PC-3 (cell line): ENCODE results near the gene UNC13C. TPM values are rescaled to one million over a fixed set of nuclear protein-coding genes. Genes with fewer than 3 reads are reported as not detected.
"Not testable (repeated sequence)": the region's sequence is repeated elsewhere in the genome, so short reads cannot be mapped to it uniquely, and the experiment has no call there.

Experiments
- ATAC-seq: fragments of 200-7000 bp; cut with Tn5 transposase; 2 replicates; pipeline ENCODE4 v1.9.1; 2020; ENCODE audit warnings: mild to moderate bottlenecking, moderate library complexity
- BruUV-seq: library from RNA; stranded (reverse); fragments of 400-500 nt; replicated peaks from 2 replicates; lab custom pipeline; 2021; lab: Mats Ljungman, UMichigan
- CTCF ChIA-PET: fragments of 300-600 bp; sonication (Branson Sonifier 250); formaldehyde crosslinking; loops from one replicate; lab custom pipeline; 2022; ENCODE audit warnings: antibody characterized with exemption; lab: Charles Lee
- POLR2A ChIA-PET: fragments of 300-600 bp; sonication (Branson Sonifier 250); formaldehyde crosslinking; loops from one replicate; lab custom pipeline; 2022; ENCODE audit warnings: antibody characterized with exemption; ENCODE audit not compliant: unreplicated experiment; lab: Charles Lee
- DNase-seq: peaks from one replicate; pipeline ENCODE4 v3.0.0-alpha.2; 2015
- H2AFZ ChIP-seq: fragments of 300-600 bp; sonication (generic); 2 replicates; pipeline ENCODE4 v1.6.0; 2016; ENCODE audit warnings: antibody characterized with exemption, low read length
- H3F3A ChIP-seq: fragments of 300-600 bp; sonication (generic); one replicate; pipeline ENCODE4 v1.6.0; 2017; ENCODE audit warnings: antibody characterized with exemption, low read length, control low read depth, mild to moderate bottlenecking; ENCODE audit not compliant: unreplicated experiment
- H3K27ac ChIP-seq: fragments of 300-600 bp; sonication (generic); 2 replicates; pipeline ENCODE4 v1.5.1; 2016; ENCODE audit warnings: mild to moderate bottlenecking, low read length
- H3K27me3 ChIP-seq: fragments of 300-600 bp; sonication (generic); 2 replicates; pipeline ENCODE4 v1.6.1; 2016; ENCODE audit warnings: low read length, mixed read lengths
- H3K36me3 ChIP-seq: fragments of 300-600 bp; sonication (generic); 2 replicates; pipeline ENCODE4 v1.6.1; 2016; ENCODE audit warnings: low read depth, mixed run types, low read length, mixed read lengths
- H3K4me1 ChIP-seq: fragments of 300-600 bp; sonication (generic); 2 replicates; pipeline ENCODE4 v1.5.1; 2016; ENCODE audit warnings: low read length; ENCODE audit not compliant: insufficient read depth
- H3K4me2 ChIP-seq: fragments of 300-600 bp; sonication (generic); 2 replicates; pipeline ENCODE4 v1.6.0; 2016; ENCODE audit warnings: low read length
- H3K4me3 ChIP-seq: fragments of 300-600 bp; sonication (generic); 2 replicates; pipeline ENCODE4 v1.5.1; 2016; ENCODE audit warnings: mild to moderate bottlenecking, low read length, mixed read lengths
- H3K79me2 ChIP-seq: fragments of 300-600 bp; sonication (generic); 2 replicates; pipeline ENCODE4 v1.6.1; 2017; ENCODE audit warnings: low read length, mixed read lengths
- H3K9ac ChIP-seq: fragments of 300-600 bp; sonication (generic); 2 replicates; pipeline ENCODE4 v1.6.0; 2016; ENCODE audit warnings: mild to moderate bottlenecking, low read length
- H3K9me2 ChIP-seq: fragments of 300-600 bp; sonication (generic); replicated peaks from 2 replicates; pipeline ENCODE4 v1.6.1; 2016; ENCODE audit warnings: mixed run types, low read length, mixed read lengths
- H3K9me3 ChIP-seq: fragments of 300-600 bp; sonication (generic); 2 replicates; pipeline ENCODE4 v1.6.1; 2016; ENCODE audit warnings: low read length, mixed read lengths
- H4K20me1 ChIP-seq: fragments of 300-600 bp; sonication (generic); 2 replicates; pipeline ENCODE4 v1.6.1; 2016; ENCODE audit warnings: low read length, mixed read lengths
- EZH2 ChIP-seq: fragments of 300-600 bp; sonication (generic); IDR thresholded peaks from one replicate; pipeline ENCODE4 v1.6.1; 2017; ENCODE audit warnings: antibody characterized with exemption, mild to moderate bottlenecking, low read length; ENCODE audit not compliant: unreplicated experiment
- EZH2phosphoT487 ChIP-seq: fragments of 300-600 bp; sonication (generic); IDR thresholded peaks from 2 replicates; pipeline ENCODE4 v1.6.1; 2018; ENCODE audit warnings: mild to moderate bottlenecking, antibody characterized with exemption, low read length, borderline replicate concordance
- intact Hi-C: fragments of 100-400 bp; cut with micrococcal nuclease; formaldehyde crosslinking; loops from 2 replicates; pipeline ENCODE4 v1.9.0; 2023
- total RNA-seq: library from RNA; depleted of rRNA; stranded (reverse); fragments of >200 nt; gene quantifications from 2 replicates; pipeline ENCODE4 v1.2.3, GENCODE V29; 2014
- TF ChIP-seq, protein P1 (sequence below): fragments of 300-600 bp; sonication (generic); conservative IDR thresholded peaks from 2 replicates; pipeline ENCODE4 v1.5.1; 2017; ENCODE audit warnings: antibody characterized with exemption, low read depth, mild to moderate bottlenecking, low read length

Gene UNC13C
- total RNA-seq, 1 experiment from 2014 or later = not detected

DNA sequence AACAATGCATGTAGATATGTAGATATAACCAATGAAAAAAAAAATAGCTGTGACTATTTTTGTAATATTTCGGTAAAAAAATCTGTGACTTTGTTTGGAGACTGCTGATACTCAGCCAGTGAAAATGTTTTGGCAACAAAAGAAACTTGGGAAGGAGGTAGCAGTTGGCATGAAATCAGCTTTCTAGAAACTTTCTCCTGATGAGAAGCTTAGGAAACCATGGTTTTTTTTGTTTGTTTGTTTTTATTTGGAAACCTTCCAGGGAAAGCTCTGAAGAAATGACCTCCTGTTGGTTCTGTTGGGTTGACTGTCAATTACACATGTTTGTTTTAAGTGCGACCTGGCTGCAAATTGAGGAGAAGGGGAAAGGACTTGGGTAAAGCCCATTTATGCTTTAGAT is 445.9 kb downstream of the UNC13C start:
- H3K4me1 ChIP-seq = no peaks in the 10 kb centered on the region
- no peaks in the 10 kb centered on the region for H4K20me1 ChIP-seq
- H3K27me3 ChIP-seq = no peaks in the 10 kb centered on the region
- H3K9me2 ChIP-seq = no peaks in the 10 kb centered on the region
- ATAC-seq (no peak), DNase-seq (no peak)
- H3K4me2 ChIP-seq = no peak overlapping the region
- H3K27ac ChIP-seq = no peak overlapping the region
- no peaks in the 10 kb centered on the region for H3K36me3 ChIP-seq
- no peaks in the 10 kb centered on the region for H3K79me2 ChIP-seq
- intact Hi-C loops = no loop called here
- H3K9ac ChIP-seq = no peak overlapping the region
- no peak overlapping the region for H2AFZ ChIP-seq
- no peak overlapping the region for H3K4me3 ChIP-seq
- no peaks in the 10 kb centered on the region for H3K9me3 ChIP-seq
- no peaks in the 10 kb centered on the region for H3F3A ChIP-seq
- POLR2A ChIA-PET = no interaction called here
- CTCF ChIA-PET = no interaction called here
- TF ChIP-seq EZH2 (no peak), EZH2phosphoT487 (no peak)
- TF ChIP-seq, protein P1, sequence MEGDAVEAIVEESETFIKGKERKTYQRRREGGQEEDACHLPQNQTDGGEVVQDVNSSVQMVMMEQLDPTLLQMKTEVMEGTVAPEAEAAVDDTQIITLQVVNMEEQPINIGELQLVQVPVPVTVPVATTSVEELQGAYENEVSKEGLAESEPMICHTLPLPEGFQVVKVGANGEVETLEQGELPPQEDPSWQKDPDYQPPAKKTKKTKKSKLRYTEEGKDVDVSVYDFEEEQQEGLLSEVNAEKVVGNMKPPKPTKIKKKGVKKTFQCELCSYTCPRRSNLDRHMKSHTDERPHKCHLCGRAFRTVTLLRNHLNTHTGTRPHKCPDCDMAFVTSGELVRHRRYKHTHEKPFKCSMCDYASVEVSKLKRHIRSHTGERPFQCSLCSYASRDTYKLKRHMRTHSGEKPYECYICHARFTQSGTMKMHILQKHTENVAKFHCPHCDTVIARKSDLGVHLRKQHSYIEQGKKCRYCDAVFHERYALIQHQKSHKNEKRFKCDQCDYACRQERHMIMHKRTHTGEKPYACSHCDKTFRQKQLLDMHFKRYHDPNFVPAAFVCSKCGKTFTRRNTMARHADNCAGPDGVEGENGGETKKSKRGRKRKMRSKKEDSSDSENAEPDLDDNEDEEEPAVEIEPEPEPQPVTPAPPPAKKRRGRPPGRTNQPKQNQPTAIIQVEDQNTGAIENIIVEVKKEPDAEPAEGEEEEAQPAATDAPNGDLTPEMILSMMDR = no peak
- BruUV-seq = no TSS peak

GRCh38 chr15:54428596-54428995 is 450.4 kb downstream of the UNC13C start:
- Histone ChIP-seq H3K36me3 (no peaks in the 10 kb centered on the region), H3K4me2 (no peak overlapping the region), H3K4me1 (no peaks in the 10 kb centered on the region), H3K9me3 (no peaks in the 10 kb centered on the region), H2AFZ (no peak overlapping the region), H3K9me2 (no peaks in the 10 kb centered on the region), H3K27ac (no peak overlapping the region), H4K20me1 (no peaks in the 10 kb centered on the region), H3K9ac (no peak overlapping the region), H3K27me3 (no peaks in the 10 kb centered on the region), H3K79me2 (no peaks in the 10 kb centered on the region), H3K4me3 (no peak overlapping the region), H3F3A (no peaks in the 10 kb centered on the region)
- intact Hi-C loops = no loop called here
- ChIA-PET CTCF (no interaction called here), POLR2A (no interaction called here)
- BruUV-seq = no TSS peak
- TF ChIP-seq EZH2 = no peak
- no peak for TF ChIP-seq EZH2phosphoT487
- TF ChIP-seq, protein P1 = no peak
- ATAC-seq = no peak
- no peak for DNase-seq

DNA sequence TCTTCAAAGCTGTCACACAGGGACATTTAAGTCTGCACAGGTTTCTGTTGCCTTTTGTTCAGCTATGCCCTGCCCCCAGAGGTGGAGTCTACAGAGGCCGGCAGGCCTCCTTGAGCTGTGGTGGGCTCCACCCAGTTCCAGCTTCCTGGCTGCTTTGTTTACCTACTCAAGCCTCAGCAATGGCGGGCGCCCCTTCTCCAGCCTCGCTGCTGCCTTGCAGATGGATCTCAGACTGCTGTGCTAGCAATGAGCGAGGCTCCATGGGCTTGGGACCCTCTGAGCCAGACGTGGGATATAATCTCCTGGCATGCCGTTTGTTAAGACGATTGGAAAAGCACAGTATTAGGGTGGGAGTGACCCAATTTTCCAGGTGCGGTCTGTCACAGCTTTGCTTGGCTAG is 472.0 kb downstream of the UNC13C start:
- H3K9ac ChIP-seq, ATAC-seq, H2AFZ ChIP-seq, H3K9me3 ChIP-seq, H3F3A ChIP-seq, H4K20me1 ChIP-seq, H3K36me3 ChIP-seq, CTCF ChIA-PET, H3K4me3 ChIP-seq, H3K4me1 ChIP-seq, H3K27ac ChIP-seq, DNase-seq, H3K9me2 ChIP-seq, intact Hi-C loops, POLR2A ChIA-PET, BruUV-seq, H3K4me2 ChIP-seq, H3K27me3 ChIP-seq, H3K79me2 ChIP-seq: not testable (repeated sequence)
